Endothelial cell (in vitro differentiated cells): Measurements from ENCODE around the gene TXNDC17. TPM values are rescaled to one million over a fixed set of nuclear protein-coding genes. Genes with fewer than 3 reads are reported as not detected.

Source experiments
- DNase-seq: peaks from one replicate; pipeline ENCODE4 v3.0.0; 2021; ENCODE audit warnings: low spot score
- H3K27ac Mint-ChIP-seq: one replicate; pipeline ENCODE4 v1.8.0; 2021; ENCODE audit warnings: mixed read lengths, inconsistent platforms; ENCODE audit not compliant: unreplicated experiment
- H3K27me3 Mint-ChIP-seq: one replicate; pipeline ENCODE4 v1.8.0; 2021; ENCODE audit warnings: mild to moderate bottlenecking, moderate library complexity, mixed read lengths, inconsistent platforms; ENCODE audit not compliant: unreplicated experiment
- H3K36me3 Mint-ChIP-seq: one replicate; pipeline ENCODE4 v1.8.0; 2021; ENCODE audit warnings: mild to moderate bottlenecking, low read depth, mixed read lengths, inconsistent platforms; ENCODE audit not compliant: unreplicated experiment
- H3K4me1 Mint-ChIP-seq: one replicate; pipeline ENCODE4 v1.8.0; 2021; ENCODE audit warnings: mild to moderate bottlenecking, mixed read lengths, inconsistent platforms; ENCODE audit not compliant: unreplicated experiment
- H3K4me3 Mint-ChIP-seq: one replicate; pipeline ENCODE4 v1.8.0; 2021; ENCODE audit warnings: mild to moderate bottlenecking, mixed read lengths, inconsistent platforms; ENCODE audit not compliant: unreplicated experiment
- H3K9me3 Mint-ChIP-seq: one replicate; pipeline ENCODE4 v1.8.0; 2021; ENCODE audit warnings: mixed read lengths, inconsistent platforms; ENCODE audit not compliant: unreplicated experiment
- total RNA-seq: library from RNA; stranded (reverse); fragmentation: NEBNext Ultra II Directional; extraction: Animal tissue kit (Norgen Biotek cat#: 25700); gene quantifications from one replicate; pipeline ENCODE4 v1.2.1, GENCODE V29; 2021; ENCODE audit not compliant: unreplicated experiment
- TF ChIP-seq, protein P1 (sequence below): fragments of 200-600 bp; sonication (generic); IDR thresholded peaks from one replicate; pipeline ENCODE4 v1.5.0; 2021; ENCODE audit warnings: antibody characterized with exemption; ENCODE audit not compliant: unreplicated experiment

TXNDC17 gene
- total RNA-seq, 1 donor from 2014 or later: 94.2 TPM

DNA sequence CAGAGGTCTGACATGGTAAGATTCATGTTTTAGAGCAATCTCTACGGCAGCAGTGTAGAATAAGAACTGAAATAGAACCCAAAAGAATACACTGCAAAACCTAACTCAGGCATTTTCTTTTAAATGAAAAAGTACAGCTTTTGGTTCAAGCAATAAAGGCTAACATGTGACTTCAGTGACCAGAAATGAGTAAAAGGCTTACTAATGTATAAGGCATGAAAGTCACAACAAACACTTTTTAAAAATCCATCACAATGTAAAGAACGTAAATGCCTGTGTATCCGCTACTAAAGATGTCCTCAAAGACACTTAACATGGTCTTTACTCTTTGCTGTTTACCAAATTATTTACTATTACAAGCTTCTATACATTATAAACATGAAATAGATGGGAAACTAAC, 16.9 kb upstream of the TXNDC17 start:
- TF ChIP-seq, protein P1, sequence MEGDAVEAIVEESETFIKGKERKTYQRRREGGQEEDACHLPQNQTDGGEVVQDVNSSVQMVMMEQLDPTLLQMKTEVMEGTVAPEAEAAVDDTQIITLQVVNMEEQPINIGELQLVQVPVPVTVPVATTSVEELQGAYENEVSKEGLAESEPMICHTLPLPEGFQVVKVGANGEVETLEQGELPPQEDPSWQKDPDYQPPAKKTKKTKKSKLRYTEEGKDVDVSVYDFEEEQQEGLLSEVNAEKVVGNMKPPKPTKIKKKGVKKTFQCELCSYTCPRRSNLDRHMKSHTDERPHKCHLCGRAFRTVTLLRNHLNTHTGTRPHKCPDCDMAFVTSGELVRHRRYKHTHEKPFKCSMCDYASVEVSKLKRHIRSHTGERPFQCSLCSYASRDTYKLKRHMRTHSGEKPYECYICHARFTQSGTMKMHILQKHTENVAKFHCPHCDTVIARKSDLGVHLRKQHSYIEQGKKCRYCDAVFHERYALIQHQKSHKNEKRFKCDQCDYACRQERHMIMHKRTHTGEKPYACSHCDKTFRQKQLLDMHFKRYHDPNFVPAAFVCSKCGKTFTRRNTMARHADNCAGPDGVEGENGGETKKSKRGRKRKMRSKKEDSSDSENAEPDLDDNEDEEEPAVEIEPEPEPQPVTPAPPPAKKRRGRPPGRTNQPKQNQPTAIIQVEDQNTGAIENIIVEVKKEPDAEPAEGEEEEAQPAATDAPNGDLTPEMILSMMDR: no peak
- H3K36me3 Mint-ChIP-seq: peaks cover 18% of the 10 kb centered on the region
- H3K27ac Mint-ChIP-seq: no peak overlapping the region
- no peaks in the 10 kb centered on the region for H3K9me3 Mint-ChIP-seq
- no peaks in the 10 kb centered on the region for H3K27me3 Mint-ChIP-seq
- no peak for DNase-seq
- peaks cover 3% of the 10 kb centered on the region for H3K4me1 Mint-ChIP-seq
- no peak overlapping the region for H3K4me3 Mint-ChIP-seq

GRCh38 chr17:6626616-6627015, 14.2 kb upstream of the TXNDC17 start:
- Mint-ChIP-seq H3K27ac (peak overlapping the region; percentile 32), H3K9me3 (no peaks in the 10 kb centered on the region), H3K4me3 (no peak overlapping the region), H3K4me1 (peaks cover 5% of the 10 kb centered on the region), H3K36me3 (peaks cover 15% of the 10 kb centered on the region), H3K27me3 (no peaks in the 10 kb centered on the region)
- no peak for DNase-seq
- TF ChIP-seq, protein P1: no peak

DNA sequence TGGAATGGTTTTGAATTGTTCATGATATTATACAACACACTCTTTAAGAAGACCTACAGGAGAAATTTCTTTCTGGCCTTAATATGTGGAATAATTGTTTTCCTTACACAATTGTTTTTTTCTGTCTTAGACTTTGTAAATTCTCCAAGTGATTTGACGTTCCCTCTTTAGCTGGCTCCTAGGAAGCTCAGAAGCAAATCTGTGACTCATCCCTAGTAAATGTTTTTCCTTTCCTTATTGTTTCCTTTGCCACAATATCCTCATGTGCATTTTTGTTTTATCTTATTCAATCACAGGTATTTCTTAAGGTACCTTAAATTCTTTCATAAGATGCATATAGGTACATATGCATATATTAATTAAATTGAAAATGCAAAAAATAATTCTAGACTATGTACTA, 13.8 kb upstream of the TXNDC17 start:
- H3K4me1 Mint-ChIP-seq: peaks cover 5% of the 10 kb centered on the region
- TF ChIP-seq, protein P1: no peak
- H3K27ac Mint-ChIP-seq: no peak overlapping the region
- no peaks in the 10 kb centered on the region for H3K27me3 Mint-ChIP-seq
- DNase-seq: no peak
- peaks cover 13% of the 10 kb centered on the region for H3K36me3 Mint-ChIP-seq
- no peaks in the 10 kb centered on the region for H3K9me3 Mint-ChIP-seq
- H3K4me3 Mint-ChIP-seq: no peak overlapping the region

GRCh38 chr17:6630390-6630789, 10.5 kb upstream of the TXNDC17 start:
- H3K27me3 Mint-ChIP-seq: no peaks in the 10 kb centered on the region
- TF ChIP-seq, protein P1: no peak
- H3K4me1 Mint-ChIP-seq: peaks cover 5% of the 10 kb centered on the region
- no peak overlapping the region for H3K27ac Mint-ChIP-seq
- peaks cover 35% of the 10 kb centered on the region for H3K36me3 Mint-ChIP-seq
- DNase-seq: no peak
- no peak overlapping the region for H3K4me3 Mint-ChIP-seq
- no peaks in the 10 kb centered on the region for H3K9me3 Mint-ChIP-seq

- H3K27ac Mint-ChIP-seq: no peak overlapping the region
- H3K36me3 Mint-ChIP-seq: peaks cover 40% of the 10 kb centered on the region
- peaks cover 2% of the 10 kb centered on the region for H3K4me1 Mint-ChIP-seq
- TF ChIP-seq, protein P1: no peak
- H3K9me3 Mint-ChIP-seq: no peaks in the 10 kb centered on the region
- H3K27me3 Mint-ChIP-seq: peaks cover 5% of the 10 kb centered on the region
- DNase-seq: no peak
- H3K4me3 Mint-ChIP-seq: no peak overlapping the region
These were observed 8.3 kb upstream of the TXNDC17 start for GRCh38 chr17:6632530-6632929.
